ENCODE data around the gene SPIRE1.

- TF ChIP-seq CTCF (IDR thresholded peaks at IDR 0.05; ENCODE audit: insufficient read depth, low read length, poor library complexity, severe bottlenecking): no peak
- no peak for TF ChIP-seq EZH2phosphoT487 (conservative IDR thresholded peaks at IDR 0.05; ENCODE audit: low read length)
Observed at GRCh38 chr18:12434541-12434929, 223.4 kb downstream of the SPIRE1 start.
